GM21390 (cell line): ENCODE data around the gene FIBIN.

ENCODE experiments used
- ATAC-seq: cut with Tn5 transposase; IDR thresholded peaks from one replicate; pipeline ENCODE4 v1.9.1; 2021; ENCODE audit not compliant: unreplicated experiment

FIBIN gene

DNA sequence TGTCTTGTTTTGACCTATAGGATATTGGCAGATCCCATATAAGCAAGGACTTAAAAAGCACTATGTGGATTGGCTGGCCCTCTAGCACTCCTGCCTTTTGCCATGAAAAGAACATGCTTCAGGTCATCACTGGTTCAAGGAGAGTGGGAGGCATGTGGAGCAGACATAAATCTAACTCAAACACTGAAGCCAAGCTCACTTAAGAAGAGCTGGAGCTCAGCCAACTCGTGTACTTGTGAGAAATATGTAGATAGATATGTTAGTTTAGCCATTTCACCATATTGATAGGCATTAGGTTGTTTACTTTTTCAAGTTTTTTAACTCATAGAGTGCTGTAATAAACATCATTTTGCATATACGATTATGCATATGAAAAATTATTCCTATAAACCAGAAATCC is 26.8 kb downstream of the FIBIN start:
- no peak for ATAC-seq

DNA sequence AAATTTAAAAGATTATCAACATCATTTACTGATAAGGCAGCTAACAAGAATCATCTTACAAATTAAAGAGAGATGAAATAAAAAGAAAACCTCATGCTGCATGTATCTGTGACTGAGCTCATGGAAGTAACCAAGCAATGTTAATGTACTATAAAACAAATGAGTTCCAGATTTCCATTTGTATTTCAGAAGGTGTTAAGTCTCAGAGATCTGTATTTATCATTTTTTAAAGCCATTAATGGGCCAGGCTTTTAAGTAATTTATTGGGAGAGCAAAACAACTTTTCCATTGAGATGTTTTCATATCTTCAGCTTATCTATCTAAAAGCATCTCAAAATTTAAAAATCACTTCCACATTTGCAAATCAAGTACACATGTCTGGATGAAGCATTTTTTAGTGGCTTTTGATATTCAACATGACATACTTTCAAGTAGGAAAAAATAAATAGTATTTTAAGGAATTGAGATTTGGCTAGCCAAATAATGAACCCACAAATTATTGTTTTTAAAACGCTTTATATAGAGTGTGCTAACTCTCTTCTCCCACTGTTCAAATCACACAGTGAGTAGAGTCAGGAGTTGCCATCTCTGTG is 28.8 kb downstream of the FIBIN start:
- no peak for ATAC-seq

DNA sequence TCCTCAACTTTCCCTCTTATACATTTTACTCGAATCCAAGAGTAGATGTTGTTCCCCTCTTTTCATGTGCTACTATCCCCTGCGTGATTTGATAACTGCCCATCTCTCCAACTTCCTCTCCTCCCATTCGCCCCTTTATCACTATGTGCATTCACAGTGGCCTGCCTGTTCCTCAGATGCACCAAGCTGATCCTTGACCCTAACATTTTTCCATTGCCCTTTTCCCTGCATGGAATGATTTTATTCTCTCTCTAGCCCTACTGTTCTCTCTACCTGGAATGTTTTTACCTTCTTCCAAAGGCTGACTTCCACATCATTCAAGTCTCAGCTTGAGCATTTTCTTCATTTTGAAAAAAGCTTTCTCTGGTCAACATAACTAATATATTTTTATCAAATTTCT is 31.0 kb downstream of the FIBIN start:
- no peak for ATAC-seq

DNA sequence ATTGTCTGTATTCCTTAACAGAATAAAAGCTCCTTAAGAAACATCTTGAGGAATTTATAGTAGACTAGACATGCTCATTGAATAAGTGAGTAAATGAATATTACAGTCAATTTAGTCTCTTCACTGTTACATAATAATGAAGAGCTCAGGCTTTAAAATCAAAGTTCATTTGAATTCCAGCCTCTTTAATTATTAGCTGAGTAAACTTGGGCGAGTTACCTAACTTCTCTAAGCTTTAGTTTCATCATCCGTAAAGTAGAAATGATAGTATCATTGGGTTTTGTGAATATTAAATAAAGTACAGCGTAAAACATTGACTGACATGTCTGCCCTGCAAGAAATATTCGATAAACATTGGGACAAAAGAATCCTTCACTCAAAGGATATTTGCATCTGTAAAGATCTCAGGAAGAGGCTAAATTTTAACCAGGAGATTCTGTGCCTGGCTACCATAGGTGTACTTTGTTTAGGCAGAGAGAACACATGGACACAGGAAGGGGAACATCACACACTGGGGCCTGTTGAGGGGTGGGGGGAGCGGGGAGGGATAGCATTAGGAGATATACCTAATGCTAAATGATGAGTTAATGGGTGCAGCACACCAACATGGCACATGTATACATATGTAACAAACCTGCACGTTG is 31.5 kb downstream of the FIBIN start:
- no peak for ATAC-seq

DNA sequence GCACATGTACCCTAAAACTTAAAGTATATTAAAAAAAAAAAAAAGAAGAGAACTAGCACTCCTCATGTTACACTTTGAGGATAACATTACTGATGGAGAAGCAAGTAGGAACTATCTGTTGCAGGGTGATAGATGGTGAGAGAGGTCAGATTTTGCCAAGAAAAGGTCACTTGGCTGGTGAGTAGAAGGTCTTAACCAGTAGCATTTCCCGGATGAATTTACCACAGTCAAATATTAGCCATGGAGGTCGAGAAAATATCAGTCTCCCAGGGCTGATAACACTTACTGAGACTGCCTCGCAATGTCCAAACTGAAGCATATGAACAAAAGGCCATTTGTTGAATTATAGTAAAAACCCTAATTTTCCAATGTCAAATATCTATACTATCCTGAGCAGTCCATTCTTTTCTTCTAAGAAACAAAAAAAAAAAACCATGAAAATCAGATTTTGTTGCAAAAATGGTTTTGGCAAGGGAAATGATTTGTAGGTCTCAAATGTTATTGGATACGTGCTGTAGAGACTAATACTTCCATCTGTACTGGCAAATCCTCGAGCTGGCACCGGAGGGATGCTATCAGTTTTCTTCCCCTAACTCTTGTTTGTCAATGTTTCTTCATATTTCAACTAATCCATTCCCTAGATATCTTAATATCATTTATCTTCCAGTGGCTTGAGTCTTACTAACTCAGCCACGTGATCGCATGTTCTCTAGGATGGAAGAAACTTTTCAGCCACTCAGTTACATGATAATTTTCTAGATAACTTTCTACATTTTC is 32.2 kb downstream of the FIBIN start:
- no peak for ATAC-seq

DNA sequence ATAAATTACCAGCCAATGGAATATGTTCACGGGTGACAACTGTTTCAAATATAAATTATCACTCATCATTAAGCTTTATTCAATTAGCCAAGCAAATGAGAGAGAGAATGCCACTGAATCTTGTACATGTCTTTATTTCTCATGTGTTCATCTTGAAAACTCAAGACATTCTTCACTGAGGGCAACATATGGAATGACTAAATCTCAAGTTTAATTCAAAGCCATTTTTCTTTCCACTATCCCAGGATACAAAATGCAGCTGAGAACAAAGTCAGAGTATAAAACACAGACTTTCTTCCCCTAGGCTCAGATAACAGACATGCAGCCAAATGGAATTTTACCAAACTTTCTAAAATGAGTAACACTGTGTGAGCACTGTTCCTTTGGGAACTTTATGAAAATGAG is 34.7 kb downstream of the FIBIN start:
- ATAC-seq = no peak

DNA sequence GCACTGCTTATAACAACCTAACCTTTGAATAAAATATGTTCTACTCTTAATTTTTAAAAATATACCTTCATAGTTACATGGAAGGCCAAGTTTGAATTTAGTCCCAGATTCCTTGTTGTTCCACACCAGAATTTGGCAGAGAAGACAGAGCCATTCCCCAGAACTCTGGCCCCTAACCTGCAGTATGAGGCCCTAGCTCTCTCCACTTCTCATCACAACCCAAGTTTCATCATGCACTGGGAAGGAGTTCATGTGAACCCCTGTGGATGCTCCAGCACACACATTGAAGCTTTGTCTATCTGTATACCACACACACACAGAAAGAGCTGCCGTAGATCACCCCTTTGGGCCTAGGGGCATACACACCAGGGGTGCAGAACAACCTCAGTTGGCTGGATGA is 36.1 kb downstream of the FIBIN start:
- ATAC-seq = no peak

DNA sequence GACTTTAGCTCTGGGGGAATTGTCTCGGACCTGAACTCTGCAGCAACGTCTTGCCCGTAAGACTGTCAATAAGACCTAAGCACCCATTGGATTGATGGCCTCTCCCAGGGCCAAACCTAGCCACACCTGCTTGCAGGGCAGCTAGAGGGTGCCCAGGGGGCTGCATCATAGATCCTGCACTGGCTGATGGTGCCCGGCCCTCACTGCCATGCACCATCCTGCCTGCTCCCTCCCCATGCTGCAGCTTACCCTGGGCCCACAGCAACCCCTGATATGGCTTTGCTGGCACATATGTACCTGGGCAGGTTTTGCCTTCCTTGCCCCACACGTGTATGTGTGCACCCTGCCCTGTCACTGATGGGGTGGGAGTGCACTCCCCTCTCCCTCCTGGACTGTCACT is 37.8 kb downstream of the FIBIN start:
- ATAC-seq = no peak

DNA sequence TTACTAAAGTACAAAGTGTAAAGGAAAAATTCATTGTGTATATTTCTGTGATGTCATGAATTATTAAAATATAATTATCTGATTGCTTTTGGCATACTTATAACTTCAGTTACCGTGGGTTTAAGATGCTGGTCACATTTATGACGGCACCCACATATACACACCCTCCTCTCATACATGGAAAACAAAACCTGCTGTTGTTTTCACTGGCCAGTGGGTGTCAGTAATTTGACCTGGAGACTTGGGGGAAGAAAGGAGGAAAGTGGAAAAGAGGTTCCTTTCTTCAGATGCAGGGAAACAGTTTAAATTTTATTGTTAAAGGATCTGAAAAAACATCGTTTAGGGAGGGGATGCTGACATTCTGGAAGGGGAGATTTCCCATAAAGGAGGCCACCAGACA is 46.0 kb downstream of the FIBIN start:
- no peak for ATAC-seq

DNA sequence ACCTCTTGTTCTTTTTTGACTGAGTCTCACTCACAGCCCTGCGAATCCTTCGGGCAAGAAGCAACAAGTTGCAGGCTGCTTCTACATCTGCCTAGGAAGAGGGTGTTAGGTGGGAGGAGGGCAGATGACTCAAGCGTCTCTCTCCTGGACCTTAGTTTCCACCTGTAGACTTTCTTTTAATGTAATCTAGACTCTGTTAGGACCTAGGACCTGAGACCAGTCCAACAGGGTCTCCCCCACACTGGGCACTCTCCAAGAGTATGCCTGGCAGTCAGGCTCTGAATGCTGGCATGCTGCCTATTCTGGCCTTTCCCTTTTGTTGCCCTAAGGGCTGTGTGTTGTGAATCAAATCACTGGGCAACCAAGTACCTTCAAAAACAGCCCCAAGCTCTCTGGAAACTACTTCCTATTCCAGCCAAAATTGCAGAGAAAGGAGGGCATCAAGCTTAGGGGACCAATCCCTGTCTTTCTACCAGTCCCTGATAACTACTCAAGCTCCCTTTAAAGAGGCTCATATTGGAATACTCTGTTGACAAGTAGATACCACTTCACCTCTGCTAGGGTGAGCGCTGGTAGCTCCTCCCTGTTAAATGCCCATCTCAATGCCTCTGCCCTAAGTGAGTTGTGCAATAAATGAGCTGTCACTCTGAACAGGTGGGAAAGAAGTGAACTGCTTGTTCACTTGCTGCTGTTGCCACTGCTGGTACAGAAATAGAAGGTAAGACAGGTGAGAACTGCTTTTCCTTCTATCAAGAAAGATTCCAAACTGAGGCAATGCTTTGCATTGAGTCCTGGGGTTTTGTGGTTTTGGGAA is 46.6 kb downstream of the FIBIN start, which contains the start of gene BBOX1:
Gene BBOX1, plus strand, starts transcription at position 514 of the 814 bp plus-strand sequence. CDS start 14,616 bp downstream, outside the sequence.
- ATAC-seq = no peak

DNA sequence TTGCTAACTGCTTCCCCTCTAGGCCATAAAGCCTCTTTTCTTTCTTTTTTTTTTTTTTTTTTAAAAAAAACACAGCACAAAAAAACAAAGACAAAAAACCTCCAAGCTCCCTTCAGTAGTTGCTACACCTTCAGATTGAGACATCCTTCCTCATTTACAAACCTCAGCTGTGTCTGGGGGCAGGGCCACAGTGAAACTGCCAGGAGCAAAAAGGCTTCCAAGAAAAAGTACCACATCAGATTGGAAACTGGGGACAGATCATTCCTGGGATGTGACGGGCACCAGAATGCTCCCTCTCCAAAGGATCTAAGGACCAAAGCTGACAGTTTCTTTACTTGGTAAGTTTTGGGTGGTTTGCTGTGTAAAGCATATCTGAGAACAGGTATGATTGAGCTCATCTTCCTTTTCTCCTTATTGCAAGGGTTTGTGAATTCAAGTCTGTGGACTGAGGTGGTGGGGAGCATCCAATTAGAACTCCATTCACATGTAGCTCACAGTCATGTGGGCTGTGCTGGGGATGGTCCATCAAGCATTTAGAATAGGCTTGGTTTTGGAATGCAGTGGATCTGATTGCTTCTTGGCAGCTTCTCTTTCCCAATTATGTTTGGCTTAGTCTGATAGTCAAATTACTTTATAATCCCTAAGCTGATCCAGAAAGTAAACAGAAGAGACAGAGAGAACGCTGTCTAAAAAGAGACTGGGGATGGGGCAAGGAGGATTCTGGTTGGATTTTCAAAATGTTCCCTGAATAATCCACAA is 47.4 kb downstream of the FIBIN start:
- ATAC-seq = no peak
